ENCODE data around the gene SH3BP4. TPM values are rescaled to one million over a fixed set of nuclear protein-coding genes. Genes with fewer than 3 reads are reported as not detected.

The SH3BP4 gene
- polyA plus RNA-seq, 2 of the 4 experiments (the other 2 are of a cell fraction), result 22.6 to 35.7 TPM

DNA sequence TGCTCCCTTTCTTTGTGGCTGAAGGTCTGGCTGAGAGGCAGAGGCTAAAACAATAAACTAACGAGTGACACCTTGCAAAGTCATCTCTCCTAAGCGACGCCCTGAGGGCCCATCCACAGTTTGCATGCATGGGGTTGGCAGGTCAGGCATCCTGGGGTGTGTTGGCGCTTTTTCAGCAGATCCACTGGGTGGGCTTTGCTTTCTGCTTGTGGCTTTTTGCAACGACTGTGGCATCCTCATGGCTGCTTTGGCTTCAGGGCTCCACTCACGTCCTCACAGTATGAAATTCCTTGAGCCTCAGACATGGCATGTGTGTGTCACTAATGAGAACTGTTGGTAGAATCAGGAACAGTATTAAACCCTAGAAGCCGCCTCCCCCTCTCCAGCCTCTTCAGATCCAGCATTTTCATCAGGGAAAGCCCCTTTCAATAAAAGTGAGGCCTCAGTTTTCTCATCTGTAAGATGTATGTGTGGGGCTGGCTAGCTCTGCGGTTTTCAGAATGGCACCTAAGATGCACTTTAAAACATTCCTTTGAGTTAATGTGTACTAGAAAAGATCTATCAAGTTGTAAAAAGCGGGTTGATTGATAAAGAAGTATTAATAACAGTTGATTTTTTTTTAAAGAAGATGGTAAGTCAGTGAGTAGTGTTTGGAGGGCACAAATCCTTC lies 72.5 kb downstream of the SH3BP4 start:
- Histone ChIP-seq H3K4me1 (peaks cover 87% of the 10 kb centered on the region), H3K4me3 (no peak overlapping the region), H3K4me2 (peak overlapping the region; percentile 88), H3K9me3 (no peaks in the 10 kb centered on the region), H3K27ac (peak overlapping the region; percentile 94 to 96)
- no peak for ATAC-seq
- TF ChIP-seq FOXS1 (CRISPR knock-in tag; IDR thresholded peaks at IDR 0.05) (no peak), CBX2 (IDR thresholded peaks at IDR 0.05; ENCODE audit: borderline replicate concordance, low read depth) (no peak), CBX8 (IDR thresholded peaks at IDR 0.05) (no peak), NPAS2 (CRISPR knock-in tag; IDR thresholded peaks at IDR 0.05; ENCODE audit: borderline replicate concordance) (no peak), HEYL (CRISPR knock-in tag; IDR thresholded peaks at IDR 0.05) (no peak), GATA3 (IDR thresholded peaks at IDR 0.05; ENCODE audit: borderline replicate concordance) (no peak), SMC3 (IDR thresholded peaks at IDR 0.05) (no peak), RNF2 (IDR thresholded peaks at IDR 0.05; ENCODE audit: borderline replicate concordance, low read depth) (no peak), ZC3H11A (IDR thresholded peaks at IDR 0.05) (no peak), NR3C1 (IDR thresholded peaks at IDR 0.05) (no peak), ZFP36 (IDR thresholded peaks at IDR 0.05; ENCODE audit: borderline replicate concordance, partially characterized antibody) (no peak), FOSL2 (IDR thresholded peaks at IDR 0.05) (no peak), FOSL2 (CRISPR knock-in tag; IDR thresholded peaks at IDR 0.05) (no peak), MAZ (IDR thresholded peaks at IDR 0.05; ENCODE audit: borderline replicate concordance, low read depth, low read length) (no peak), ZSCAN20 (CRISPR knock-in tag; IDR thresholded peaks at IDR 0.05) (no peak), HOXA7 (CRISPR knock-in tag; IDR thresholded peaks at IDR 0.05) (no peak), MAFK (IDR thresholded peaks at IDR 0.05; ENCODE audit: partially characterized antibody) (no peak)
- TF ChIP-seq, protein P1, sequence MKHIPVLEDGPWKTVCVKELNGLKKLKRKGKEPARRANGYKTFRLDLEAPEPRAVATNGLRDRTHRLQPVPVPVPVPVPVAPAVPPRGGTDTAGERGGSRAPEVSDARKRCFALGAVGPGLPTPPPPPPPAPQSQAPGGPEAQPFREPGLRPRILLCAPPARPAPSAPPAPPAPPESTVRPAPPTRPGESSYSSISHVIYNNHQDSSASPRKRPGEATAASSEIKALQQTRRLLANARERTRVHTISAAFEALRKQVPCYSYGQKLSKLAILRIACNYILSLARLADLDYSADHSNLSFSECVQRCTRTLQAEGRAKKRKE (CRISPR knock-in tag; IDR thresholded peaks at IDR 0.05; ENCODE audit: low read depth), result no peak
- TF ChIP-seq, protein P2, sequence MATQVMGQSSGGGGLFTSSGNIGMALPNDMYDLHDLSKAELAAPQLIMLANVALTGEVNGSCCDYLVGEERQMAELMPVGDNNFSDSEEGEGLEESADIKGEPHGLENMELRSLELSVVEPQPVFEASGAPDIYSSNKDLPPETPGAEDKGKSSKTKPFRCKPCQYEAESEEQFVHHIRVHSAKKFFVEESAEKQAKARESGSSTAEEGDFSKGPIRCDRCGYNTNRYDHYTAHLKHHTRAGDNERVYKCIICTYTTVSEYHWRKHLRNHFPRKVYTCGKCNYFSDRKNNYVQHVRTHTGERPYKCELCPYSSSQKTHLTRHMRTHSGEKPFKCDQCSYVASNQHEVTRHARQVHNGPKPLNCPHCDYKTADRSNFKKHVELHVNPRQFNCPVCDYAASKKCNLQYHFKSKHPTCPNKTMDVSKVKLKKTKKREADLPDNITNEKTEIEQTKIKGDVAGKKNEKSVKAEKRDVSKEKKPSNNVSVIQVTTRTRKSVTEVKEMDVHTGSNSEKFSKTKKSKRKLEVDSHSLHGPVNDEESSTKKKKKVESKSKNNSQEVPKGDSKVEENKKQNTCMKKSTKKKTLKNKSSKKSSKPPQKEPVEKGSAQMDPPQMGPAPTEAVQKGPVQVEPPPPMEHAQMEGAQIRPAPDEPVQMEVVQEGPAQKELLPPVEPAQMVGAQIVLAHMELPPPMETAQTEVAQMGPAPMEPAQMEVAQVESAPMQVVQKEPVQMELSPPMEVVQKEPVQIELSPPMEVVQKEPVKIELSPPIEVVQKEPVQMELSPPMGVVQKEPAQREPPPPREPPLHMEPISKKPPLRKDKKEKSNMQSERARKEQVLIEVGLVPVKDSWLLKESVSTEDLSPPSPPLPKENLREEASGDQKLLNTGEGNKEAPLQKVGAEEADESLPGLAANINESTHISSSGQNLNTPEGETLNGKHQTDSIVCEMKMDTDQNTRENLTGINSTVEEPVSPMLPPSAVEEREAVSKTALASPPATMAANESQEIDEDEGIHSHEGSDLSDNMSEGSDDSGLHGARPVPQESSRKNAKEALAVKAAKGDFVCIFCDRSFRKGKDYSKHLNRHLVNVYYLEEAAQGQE (IDR thresholded peaks at IDR 0.05), result no peak
- TF ChIP-seq, protein P3, sequence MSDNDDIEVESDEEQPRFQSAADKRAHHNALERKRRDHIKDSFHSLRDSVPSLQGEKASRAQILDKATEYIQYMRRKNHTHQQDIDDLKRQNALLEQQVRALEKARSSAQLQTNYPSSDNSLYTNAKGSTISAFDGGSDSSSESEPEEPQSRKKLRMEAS (IDR thresholded peaks at IDR 0.05), result no peak
- TF ChIP-seq, protein P4, sequence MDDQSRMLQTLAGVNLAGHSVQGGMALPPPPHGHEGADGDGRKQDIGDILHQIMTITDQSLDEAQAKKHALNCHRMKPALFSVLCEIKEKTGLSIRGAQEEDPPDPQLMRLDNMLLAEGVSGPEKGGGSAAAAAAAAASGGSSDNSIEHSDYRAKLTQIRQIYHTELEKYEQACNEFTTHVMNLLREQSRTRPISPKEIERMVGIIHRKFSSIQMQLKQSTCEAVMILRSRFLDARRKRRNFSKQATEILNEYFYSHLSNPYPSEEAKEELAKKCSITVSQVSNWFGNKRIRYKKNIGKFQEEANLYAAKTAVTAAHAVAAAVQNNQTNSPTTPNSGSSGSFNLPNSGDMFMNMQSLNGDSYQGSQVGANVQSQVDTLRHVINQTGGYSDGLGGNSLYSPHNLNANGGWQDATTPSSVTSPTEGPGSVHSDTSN (IDR thresholded peaks at IDR 0.05), result no peak
- no peak for DNase-seq (ENCODE audit: low read depth in 1 of 2, low spot score in 1 of 2)
- 68% methylated on average over 9 of the region's 9 CpGs for WGBS (ENCODE audit: missing lambda C conversion rate)
- ChIA-PET CTCF (interaction anchor here (1.0 to 2.2 kb wide), 3 partner anchors 10 to 473 kb away, joined by 3 to 4 read pairs (median 4); no protein-coding TSS in a partner anchor), POLR2A (no interaction called here)
- FAIRE-seq, result no peak

Measured in A549 (cell line).